GM13976 (cell line): ENCODE results near the gene HRH2.

Experiments
- DNase-seq: peaks from one replicate; pipeline ENCODE4 v3.0.0; 2012; ENCODE audit warnings: low spot score
- CTCF ChIP-seq: IDR thresholded peaks from 2 replicates; pipeline ENCODE4 v1.5.1; 2012; ENCODE audit warnings: borderline replicate concordance, mild to moderate bottlenecking; ENCODE audit not compliant: insufficient read depth; ENCODE audit errors: extremely low read depth, missing control alignments, control extremely low read depth
- in situ Hi-C: fragments of 300-500 bp; cut with MboI; formaldehyde crosslinking; loops from one replicate; pipeline ENCODE4 v1.12.0; 2022; ENCODE audit warnings: low sequenced_read_pairs, mixed read lengths, inconsistent platforms; ENCODE audit not compliant: unreplicated experiment

The HRH2 gene

GRCh38 chr5:175733017-175733416 lies 75.1 kb downstream of the HRH2 start:
- no peak for TF ChIP-seq CTCF
- in situ Hi-C loops: no loop called here
- DNase-seq: no peak

GRCh38 chr5:175734016-175734415 lies 76.1 kb downstream of the HRH2 start:
- DNase-seq: no peak
- TF ChIP-seq CTCF: no peak
- in situ Hi-C loops: no loop called here

- no peak for TF ChIP-seq CTCF
- in situ Hi-C loops: no loop called here
Measured at GRCh38 chr5:175734501-175734900, 76.6 kb downstream of the HRH2 start.

GRCh38 chr5:175735701-175736100 lies 77.8 kb downstream of the HRH2 start:
- in situ Hi-C loops: no loop called here
- TF ChIP-seq CTCF: no peak
- no peak for DNase-seq

More at GRCh38 chr5:175734501-175734900, 76.6 kb downstream of the HRH2 start:
- DNase-seq: no peak

GRCh38 chr5:175736652-175737051 lies 78.8 kb downstream of the HRH2 start:
- in situ Hi-C loops: no loop called here
- no peak for TF ChIP-seq CTCF
- no peak for DNase-seq

- TF ChIP-seq CTCF: no peak
- no peak for DNase-seq
- in situ Hi-C loops: no loop called here
Measured at GRCh38 chr5:175737481-175737880, 79.6 kb downstream of the HRH2 start.

GRCh38 chr5:175738126-175738525 lies 80.3 kb downstream of the HRH2 start:
- DNase-seq: no peak

More at GRCh38 chr5:175738126-175738525, 80.3 kb downstream of the HRH2 start:
- no peak for TF ChIP-seq CTCF
- in situ Hi-C loops: no loop called here
